EL (cell line): ENCODE results near the gene EGF.
"Not testable (repeated sequence)": the region's sequence is repeated elsewhere in the genome, so short reads cannot be mapped to it uniquely, and the experiment has no call there.

ENCODE experiments used
- DNase-seq: peaks from one replicate; pipeline ENCODE4 v3.0.0-alpha.2; 2016

Gene EGF

GRCh38 chr4:109998867-109999584 lies 86.3 kb downstream of the EGF start:
- peak; percentile 59 for DNase-seq

GRCh38 chr4:109999585-109999912 lies 86.9 kb downstream of the EGF start:
- no peak for DNase-seq

- DNase-seq = no peak
Measured at GRCh38 chr4:110002326-110002725, 89.6 kb downstream of the EGF start.

GRCh38 chr4:110003401-110004187 lies 90.9 kb downstream of the EGF start:
- DNase-seq = no peak

GRCh38 chr4:110004556-110004955 lies 91.9 kb downstream of the EGF start:
- DNase-seq = no peak

DNA sequence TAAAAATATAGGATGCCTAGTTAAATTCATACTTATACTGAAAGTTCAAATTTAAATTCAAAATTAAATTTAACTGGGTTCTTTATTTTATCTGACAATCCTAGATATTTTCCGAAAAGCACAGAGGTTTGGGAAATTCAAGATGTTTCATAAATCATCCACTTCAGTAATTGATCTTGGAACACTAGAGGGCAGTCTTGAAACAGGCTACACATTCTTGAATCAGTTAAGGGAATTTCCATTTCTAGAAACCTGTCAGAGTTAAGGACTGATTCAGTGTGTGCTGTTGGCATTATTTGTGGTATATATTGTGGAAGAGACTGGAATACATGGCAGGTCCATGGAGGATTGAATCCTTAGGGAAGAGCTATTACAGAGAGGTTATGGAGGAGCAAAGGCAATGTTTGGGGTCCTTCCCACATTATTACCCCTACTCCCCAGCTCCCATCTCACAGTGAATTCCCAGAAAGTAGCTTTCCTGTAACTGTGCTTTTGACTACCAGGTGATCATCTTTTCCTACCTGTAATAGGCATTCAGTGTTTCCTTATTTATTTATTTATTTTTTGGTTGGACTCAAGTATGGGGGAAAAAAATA lies 92.9 kb downstream of the EGF start:
- peak; percentile 60 for DNase-seq

- DNase-seq = no peak
Measured at GRCh38 chr4:110007217-110007616, 94.5 kb downstream of the EGF start.

GRCh38 chr4:110008540-110008939 lies 95.9 kb downstream of the EGF start:
- DNase-seq = no peak

DNA sequence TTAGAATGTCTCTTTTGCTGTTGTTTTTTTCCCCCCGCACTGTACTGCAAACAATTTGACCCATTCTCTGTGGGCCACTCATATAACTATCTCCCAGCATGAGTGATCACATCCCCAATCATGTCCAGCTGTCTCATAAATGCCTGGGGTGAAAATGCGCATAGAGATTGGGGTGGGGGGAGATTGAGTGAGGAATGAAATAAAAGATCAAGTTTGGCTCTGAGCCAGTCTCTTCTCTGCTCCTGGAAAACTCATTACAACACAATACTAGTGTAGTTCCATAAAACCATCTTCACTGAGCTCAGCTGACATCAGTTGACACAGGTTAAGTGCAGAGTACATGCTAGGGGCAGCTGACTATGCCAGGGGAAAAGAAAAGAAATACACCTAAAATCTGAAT lies 96.9 kb downstream of the EGF start:
- DNase-seq = no peak

DNA sequence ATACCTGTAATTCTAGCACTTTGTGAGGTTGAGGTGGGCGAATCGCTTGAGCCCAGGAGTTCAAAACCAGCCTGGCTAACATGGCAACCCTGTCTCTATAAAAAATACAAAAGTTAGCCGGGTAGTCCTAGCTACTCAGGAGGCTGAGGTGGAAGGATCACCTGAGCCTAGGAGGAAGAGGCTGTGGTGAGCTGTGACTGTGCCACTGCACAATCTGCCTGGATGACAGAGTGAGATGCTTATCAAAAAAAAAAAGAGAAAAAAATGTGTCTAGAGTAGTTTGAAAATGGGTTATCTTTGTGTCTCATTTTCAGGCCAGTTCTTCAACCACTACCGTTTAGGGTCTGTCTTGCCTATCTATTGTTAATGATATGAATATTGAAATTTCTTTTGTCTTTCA lies 98.1 kb downstream of the EGF start:
- no peak for DNase-seq

DNA sequence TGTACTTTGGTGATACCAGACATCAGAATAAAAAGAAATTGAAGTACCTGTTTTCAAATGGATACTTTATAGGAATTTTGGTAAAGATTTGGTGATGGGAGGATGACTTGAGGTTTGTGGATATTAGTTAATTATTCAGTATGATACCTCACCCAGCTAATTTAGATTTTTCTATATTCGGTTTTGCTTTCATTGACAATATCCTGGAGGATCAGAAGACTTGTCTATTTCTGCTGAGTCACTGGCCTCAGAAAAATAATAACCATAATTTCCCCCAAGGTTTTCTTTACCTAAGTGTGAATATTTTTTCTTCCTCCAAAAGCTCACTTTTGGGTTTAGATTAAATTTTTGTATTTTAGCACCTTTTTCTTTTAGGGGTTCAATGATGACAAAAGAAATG lies 100.2 kb downstream of the EGF start:
- DNase-seq = no peak

DNA sequence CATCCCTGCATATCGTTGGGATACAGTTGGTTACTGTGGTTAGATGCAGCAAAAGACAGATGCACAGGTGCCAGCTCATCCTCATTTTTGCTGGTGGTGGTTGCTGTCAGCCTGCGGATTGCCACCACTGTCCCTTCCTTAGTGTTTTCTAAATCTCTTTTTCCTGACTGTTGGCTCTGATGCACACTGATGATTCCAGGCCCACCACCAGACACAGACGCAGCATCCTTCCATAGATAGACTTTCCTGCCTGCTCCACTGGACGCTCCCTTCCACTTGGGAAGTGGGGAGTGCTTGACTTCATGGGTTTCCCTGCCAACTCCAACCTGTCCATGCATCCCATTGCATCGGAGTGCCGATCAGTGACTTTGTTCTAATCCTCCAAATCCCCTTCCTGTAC lies 101.5 kb downstream of the EGF start:
- no peak for DNase-seq

DNA sequence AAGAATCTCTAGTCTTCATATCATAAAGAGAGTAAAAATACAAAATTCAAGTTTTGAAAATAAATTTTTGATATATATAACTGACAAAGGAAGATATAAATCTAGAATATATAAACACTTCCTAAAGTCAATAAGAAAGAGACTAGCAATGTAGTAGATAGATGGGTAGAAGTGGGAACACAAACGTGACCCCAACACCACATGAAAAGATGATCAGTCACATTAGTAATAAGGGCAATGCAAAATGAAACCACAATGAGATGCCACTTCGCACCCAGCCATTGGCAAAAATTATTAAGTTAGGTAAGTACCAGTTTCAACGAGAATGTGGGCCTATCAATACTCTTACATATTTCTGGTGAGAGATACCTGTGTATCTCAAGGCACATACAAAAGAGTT lies 106.5 kb downstream of the EGF start:
- DNase-seq = no peak

DNA sequence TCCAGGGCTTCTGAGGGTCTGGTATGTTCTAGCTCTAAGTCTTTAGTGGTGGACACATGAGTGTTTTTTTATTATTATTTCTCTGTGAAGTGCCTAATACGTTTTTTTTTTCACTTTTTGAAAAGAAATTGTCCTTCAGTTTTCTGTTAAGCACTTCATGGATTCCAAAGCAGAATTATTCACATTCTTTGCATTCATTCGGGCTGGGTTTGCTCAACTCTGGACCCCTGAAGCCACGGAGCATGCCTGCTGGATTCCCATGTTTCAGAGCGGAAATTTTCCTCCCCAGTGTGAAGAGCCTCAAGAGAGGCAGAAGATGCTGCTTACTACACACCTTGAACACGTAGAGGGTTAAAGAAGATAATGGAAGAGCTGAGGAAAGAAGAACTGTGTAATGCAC lies 107.5 kb downstream of the EGF start:
- DNase-seq = peak; percentile 65

DNA sequence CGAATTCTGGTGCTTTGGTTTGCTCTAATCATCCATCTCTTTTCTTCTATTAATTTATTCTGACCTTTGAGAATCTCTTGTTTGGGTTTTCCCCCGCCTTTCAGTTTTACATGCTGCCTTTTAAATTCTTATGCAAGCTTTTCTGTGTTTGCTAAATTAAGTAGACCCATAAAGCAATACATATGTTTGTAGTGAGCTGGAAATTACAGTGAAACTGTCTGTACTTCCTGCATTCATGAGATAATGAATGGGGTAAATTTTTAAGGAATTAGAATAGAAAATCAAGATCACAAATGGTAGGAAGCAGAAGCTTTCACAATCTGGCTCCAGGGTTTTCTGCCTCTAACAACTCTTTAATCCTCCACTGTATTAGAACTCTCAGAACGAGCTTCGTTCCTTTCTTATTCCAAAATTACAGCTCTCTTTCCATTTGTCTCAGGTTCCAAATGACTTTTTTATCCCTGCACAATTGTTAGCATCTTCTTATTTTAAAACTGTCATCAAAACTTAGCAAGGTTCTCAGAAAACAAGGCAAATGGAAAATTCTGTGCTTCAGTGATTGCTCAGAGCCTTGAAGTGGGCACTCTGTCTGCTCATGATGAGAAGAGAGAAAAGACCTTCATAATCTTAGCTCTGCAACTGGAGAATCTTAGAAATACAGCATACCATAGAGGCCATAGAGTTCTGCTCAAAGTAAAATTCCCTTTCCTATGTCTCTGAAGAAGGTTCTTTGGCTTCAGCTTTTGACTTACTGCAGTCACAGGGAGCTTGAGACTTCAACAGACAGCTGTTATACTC lies 108.2 kb downstream of the EGF start:
- no peak for DNase-seq

- DNase-seq = no peak
Measured at GRCh38 chr4:110022457-110022856, 109.8 kb downstream of the EGF start.

GRCh38 chr4:110025056-110025455 lies 112.4 kb downstream of the EGF start:
- no peak for DNase-seq

GRCh38 chr4:110025718-110026117 lies 113.0 kb downstream of the EGF start:
- no peak for DNase-seq

- no peak for DNase-seq
Measured at GRCh38 chr4:110032603-110033002, 119.9 kb downstream of the EGF start.

GRCh38 chr4:110033355-110034025 lies 120.8 kb downstream of the EGF start:
- DNase-seq = no peak

GRCh38 chr4:110034026-110034393 lies 121.3 kb downstream of the EGF start:
- DNase-seq = no peak

GRCh38 chr4:110039164-110039563 lies 126.5 kb downstream of the EGF start:
- not testable (repeated sequence) for DNase-seq

- DNase-seq = no peak
Measured at GRCh38 chr4:110041735-110042134, 129.1 kb downstream of the EGF start.
